Brain microvascular endothelial cell (primary cell): ENCODE results near the gene CALN1.

Source experiments
- DNase-seq: peaks from one replicate; pipeline ENCODE4 v3.0.0-alpha.2; 2020
- H3K27ac ChIP-seq: fragments of 250-450 bp; sonication (Bioruptor Pico); 2 replicates; pipeline ENCODE4 v1.5.1; 2020; ENCODE audit warnings: mild to moderate bottlenecking, moderate library complexity
- H3K27me3 ChIP-seq: fragments of 250-450 bp; sonication (Bioruptor Pico); replicated peaks from 2 replicates; pipeline ENCODE4 v1.5.1; 2020; ENCODE audit warnings: mild to moderate bottlenecking
- H3K36me3 ChIP-seq: fragments of 250-450 bp; sonication (Bioruptor Pico); replicated peaks from 2 replicates; pipeline ENCODE4 v1.5.1; 2020; ENCODE audit warnings: mild to moderate bottlenecking
- H3K4me3 ChIP-seq: 2 replicates; pipeline ENCODE4 v1.5.1; 2011; ENCODE audit warnings: low read depth, mild to moderate bottlenecking, control low read depth, low read length, moderate library complexity
- CTCF ChIP-seq: IDR thresholded peaks from 2 replicates; pipeline ENCODE4 v1.5.1; 2011; ENCODE audit warnings: low read depth, mild to moderate bottlenecking, moderate library complexity, low read length, control low read depth, inconsistent platforms; ENCODE audit errors: missing control alignments
- in situ Hi-C: cut with HindIII; loops from 2 replicates; pipeline ENCODE4 v1.10.0; 2017; ENCODE audit warnings: low sequenced_read_pairs, low pct_ligation_motif_present

CALN1 gene

GRCh38 chr7:71787513-71787912 lies 624.6 kb downstream of the CALN1 start:
- Histone ChIP-seq H3K36me3 (no peaks in the 10 kb centered on the region), H3K27ac (no peak overlapping the region), H3K4me3 (no peak overlapping the region), H3K27me3 (no peaks in the 10 kb centered on the region)
- in situ Hi-C loops: no loop called here
- no peak for DNase-seq
- TF ChIP-seq CTCF: no peak

GRCh38 chr7:71785216-71785615 lies 626.9 kb downstream of the CALN1 start:
- no peak for DNase-seq
- no peak overlapping the region for H3K4me3 ChIP-seq
- in situ Hi-C loops: no loop called here
- no peak for TF ChIP-seq CTCF
- H3K36me3 ChIP-seq: no peaks in the 10 kb centered on the region
- no peaks in the 10 kb centered on the region for H3K27me3 ChIP-seq
- no peak overlapping the region for H3K27ac ChIP-seq

GRCh38 chr7:71784781-71785180 lies 627.4 kb downstream of the CALN1 start:
- Histone ChIP-seq H3K27ac (no peak overlapping the region), H3K36me3 (no peaks in the 10 kb centered on the region), H3K27me3 (no peaks in the 10 kb centered on the region), H3K4me3 (no peak overlapping the region)
- DNase-seq: no peak
- TF ChIP-seq CTCF: no peak
- in situ Hi-C loops: no loop called here

- TF ChIP-seq CTCF: no peak
- H3K27me3 ChIP-seq: no peaks in the 10 kb centered on the region
- H3K36me3 ChIP-seq: no peaks in the 10 kb centered on the region
- no peak overlapping the region for H3K4me3 ChIP-seq
- in situ Hi-C loops: no loop called here
- H3K27ac ChIP-seq: no peak overlapping the region
- DNase-seq: no peak
Observed at GRCh38 chr7:71784180-71784579, 628.0 kb downstream of the CALN1 start.

- no peak for TF ChIP-seq CTCF
- Histone ChIP-seq H3K36me3 (no peaks in the 10 kb centered on the region), H3K4me3 (no peak overlapping the region), H3K27ac (no peak overlapping the region), H3K27me3 (no peaks in the 10 kb centered on the region)
- in situ Hi-C loops: no loop called here
- no peak for DNase-seq
Observed at GRCh38 chr7:71783779-71784178, 628.4 kb downstream of the CALN1 start.

GRCh38 chr7:71782051-71782450 lies 630.1 kb downstream of the CALN1 start:
- no peak overlapping the region for H3K4me3 ChIP-seq
- no peak overlapping the region for H3K27ac ChIP-seq
- DNase-seq: no peak
- H3K36me3 ChIP-seq: no peaks in the 10 kb centered on the region
- no peak for TF ChIP-seq CTCF
- no peaks in the 10 kb centered on the region for H3K27me3 ChIP-seq
- in situ Hi-C loops: no loop called here
